Measurements from ENCODE around the gene SLC6A16.

- TF ChIP-seq CTCF (IDR thresholded peaks at IDR 0.05) (no peak), ZFX (IDR thresholded peaks at IDR 0.05; ENCODE audit: borderline replicate concordance) (no peak)
These were observed 22.8 kb upstream of the SLC6A16 start for GRCh38 chr19:49347835-49348234.
